Measurements from ENCODE around the gene THUMPD2. TPM values are rescaled to one million over a fixed set of nuclear protein-coding genes. Genes with fewer than 3 reads are reported as not detected.

Gene THUMPD2
- total RNA-seq, 1 experiment from 2014 or later, result 19.5 TPM

- Histone ChIP-seq H2BK5ac (ENCODE audit: insufficient read length, low read length) (no peak overlapping the region), H4K8ac (replicated peaks; ENCODE audit: insufficient read length, low read depth, low read length) (no peak overlapping the region), H2BK15ac (ENCODE audit: low read depth, low read length) (no peak overlapping the region), H4K20me1 (ENCODE audit: control insufficient read depth, insufficient read depth, insufficient read length) (no peaks in the 10 kb centered on the region), H2BK12ac (ENCODE audit: insufficient read length, low read depth, low read length) (no peak overlapping the region), H3K56ac (ENCODE audit: insufficient read length, low read depth, low read length) (no peak overlapping the region), H2AK5ac (ENCODE audit: insufficient read length, low read length) (no peak overlapping the region), H2AFZ (ENCODE audit: low read length) (no peak overlapping the region), H3K79me1 (ENCODE audit: insufficient read depth, low read depth, low read length, poor library complexity, severe bottlenecking) (no peaks in the 10 kb centered on the region), H3K18ac (ENCODE audit: insufficient read length, low read depth, low read length) (no peak overlapping the region), H3K23ac (ENCODE audit: insufficient read length, low read depth, low read length) (no peak overlapping the region), H3K23me2 (ENCODE audit: insufficient read length, low read depth, low read length, poor library complexity, severe bottlenecking) (no peaks in the 10 kb centered on the region), H3K79me2 (ENCODE audit: insufficient read depth, low read length) (no peaks in the 10 kb centered on the region), H3K27ac (ENCODE audit: insufficient read length, low read depth, low read length) (no peak overlapping the region), H4K91ac (ENCODE audit: insufficient read length, low read depth, low read length) (no peak overlapping the region), H3K14ac (ENCODE audit: insufficient read depth, low read length) (no peak overlapping the region), H3K4me2 (ENCODE audit: insufficient read depth, insufficient read length, low read length) (no peak overlapping the region), H3K4ac (ENCODE audit: low read depth, low read length) (no peak overlapping the region), H3K4me1 (ENCODE audit: insufficient read depth, low read length) (no peaks in the 10 kb centered on the region), H2BK120ac (ENCODE audit: low read depth, low read length, poor library complexity, severe bottlenecking) (no peak overlapping the region), H4K5ac (ENCODE audit: insufficient read length, low read depth, low read length) (no peak overlapping the region), H3T11ph (ENCODE audit: low read length) (no peak overlapping the region), H3K9me3 (ENCODE audit: control insufficient read depth, low read depth, low read length) (peaks cover 5% of the 10 kb centered on the region), H3K27me3 (ENCODE audit: insufficient read depth, low read length) (no peaks in the 10 kb centered on the region), H3K9ac (ENCODE audit: extremely low read depth, insufficient read length, low read length) (no peak overlapping the region), H2BK20ac (ENCODE audit: low read depth, low read length, poor library complexity, severe bottlenecking) (no peak overlapping the region)
- Mint-ChIP-seq H3K9me3 (peaks cover 10 to 13% of the 10 kb centered on the region in 2 experiments), H3K4me3 (no peak overlapping the region), H3K27me3 (ENCODE audit: low read depth) (no peaks in the 10 kb centered on the region), H3K27ac (no peak overlapping the region; a peak in 1 of 7 replicates), H3K36me3 (ENCODE audit: insufficient read depth in 1 of 3, low read depth in 3 of 3) (peaks cover 5 to 17% (median 16%) of the 10 kb centered on the region in 3 experiments), H3K4me1 (no peaks in the 10 kb centered on the region)
- TF ChIP-seq CTCF (conservative IDR thresholded peaks at IDR 0.05), result no peak
- no peak for DNase-seq
- no CpG with 5 or more reads among the region's 1 CpG for WGBS (ENCODE audit: extremely low coverage, insufficient read length, low lambda C conversion rate)
These were observed 72.7 kb downstream of the THUMPD2 start for GRCh38 chr2:39706312-39706711.

All from H9 (cell line).